Fibroblast of skin of left biceps (primary cell): ENCODE data around the gene KRTAP5-3.
A peak's percentile ranks its signal among the peaks of the same experiment; 100 is the strongest.
"Not testable (repeated sequence)": the region's sequence is repeated elsewhere in the genome, so short reads cannot be mapped to it uniquely, and the experiment has no call there.

Experiments
- DNase-seq, 2 experiments: peaks; one replicate each; pipeline ENCODE4 v3.0.0-alpha.2; 2013; ENCODE audit warnings: low read depth in 2 of 2

Gene KRTAP5-3, protein sequence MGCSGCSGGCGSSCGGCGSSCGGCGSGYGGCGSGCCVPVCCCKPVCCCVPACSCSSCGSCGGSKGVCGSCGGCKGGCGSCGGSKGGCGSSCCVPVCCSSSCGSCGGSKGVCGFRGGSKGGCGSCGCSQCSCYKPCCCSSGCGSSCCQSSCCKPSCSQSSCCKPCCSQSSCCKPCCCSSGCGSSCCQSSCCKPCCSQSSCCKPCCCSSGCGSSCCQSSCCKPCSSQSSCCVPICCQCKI

DNA sequence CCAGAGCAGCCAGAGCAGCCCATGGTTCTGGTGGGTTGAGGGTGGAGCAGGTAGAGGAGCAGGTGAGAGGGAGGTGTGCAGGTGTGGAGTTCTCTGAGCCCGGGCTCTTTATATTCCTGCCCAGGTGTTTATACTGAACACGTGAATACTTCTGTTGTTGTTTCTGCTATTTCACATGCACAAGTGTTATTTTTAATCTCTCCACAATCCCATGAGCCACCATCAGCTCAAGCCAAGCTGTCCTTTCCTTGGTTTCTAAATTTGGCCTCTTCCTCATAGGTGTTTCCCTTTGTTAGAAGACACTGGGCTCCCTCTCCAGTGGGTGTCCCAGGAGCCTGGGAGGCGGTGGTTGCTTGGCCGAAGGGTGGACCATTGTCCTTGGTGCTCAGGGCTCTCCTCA, at the start of gene KRTAP5-3:
KRTAP5-3 (minus strand) TSS at position 101 of the 400 bp plus-strand sequence; CDS start at position 23, 78 bp downstream.
- no peak for DNase-seq

DNA sequence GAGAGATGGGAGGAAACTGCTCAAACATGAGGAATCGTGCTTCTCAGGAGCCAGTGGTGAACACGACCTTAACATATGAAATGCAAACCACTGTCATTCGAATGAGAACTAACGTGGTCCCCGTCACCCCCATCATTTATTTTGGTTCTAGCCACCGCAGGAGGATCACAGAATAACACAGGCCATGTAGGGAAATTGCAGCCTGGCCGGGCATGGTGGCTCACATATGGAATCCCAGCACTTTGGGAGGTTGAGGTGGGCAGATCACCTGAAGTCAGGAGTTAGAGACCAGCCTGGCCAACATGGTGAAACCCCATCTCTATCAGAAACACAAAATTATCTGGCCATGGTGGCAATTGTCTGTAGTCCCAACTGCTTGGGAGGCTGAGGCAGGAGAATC, 48.4 kb upstream of the KRTAP5-3 start:
- no peak for DNase-seq

DNA sequence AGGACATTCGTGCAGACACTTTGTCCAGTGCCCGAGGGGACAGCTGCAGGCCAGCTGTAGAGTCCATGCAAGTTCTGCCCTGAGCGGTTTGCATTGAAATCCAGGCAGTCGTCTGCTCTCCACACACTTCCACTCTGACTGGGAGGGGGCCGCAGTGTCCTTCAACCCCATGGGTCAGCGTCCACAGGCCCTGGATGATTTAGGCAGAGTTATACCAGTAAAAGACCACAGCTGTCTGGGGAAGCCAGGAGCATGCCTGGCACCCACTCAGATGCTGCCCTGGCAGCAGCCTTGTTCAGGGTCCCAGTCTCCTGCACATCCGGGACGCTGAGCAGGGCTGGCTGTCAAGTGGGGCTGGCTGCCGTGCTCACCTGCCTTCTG, 47.8 kb upstream of the KRTAP5-3 start:
- no peak for DNase-seq

DNA sequence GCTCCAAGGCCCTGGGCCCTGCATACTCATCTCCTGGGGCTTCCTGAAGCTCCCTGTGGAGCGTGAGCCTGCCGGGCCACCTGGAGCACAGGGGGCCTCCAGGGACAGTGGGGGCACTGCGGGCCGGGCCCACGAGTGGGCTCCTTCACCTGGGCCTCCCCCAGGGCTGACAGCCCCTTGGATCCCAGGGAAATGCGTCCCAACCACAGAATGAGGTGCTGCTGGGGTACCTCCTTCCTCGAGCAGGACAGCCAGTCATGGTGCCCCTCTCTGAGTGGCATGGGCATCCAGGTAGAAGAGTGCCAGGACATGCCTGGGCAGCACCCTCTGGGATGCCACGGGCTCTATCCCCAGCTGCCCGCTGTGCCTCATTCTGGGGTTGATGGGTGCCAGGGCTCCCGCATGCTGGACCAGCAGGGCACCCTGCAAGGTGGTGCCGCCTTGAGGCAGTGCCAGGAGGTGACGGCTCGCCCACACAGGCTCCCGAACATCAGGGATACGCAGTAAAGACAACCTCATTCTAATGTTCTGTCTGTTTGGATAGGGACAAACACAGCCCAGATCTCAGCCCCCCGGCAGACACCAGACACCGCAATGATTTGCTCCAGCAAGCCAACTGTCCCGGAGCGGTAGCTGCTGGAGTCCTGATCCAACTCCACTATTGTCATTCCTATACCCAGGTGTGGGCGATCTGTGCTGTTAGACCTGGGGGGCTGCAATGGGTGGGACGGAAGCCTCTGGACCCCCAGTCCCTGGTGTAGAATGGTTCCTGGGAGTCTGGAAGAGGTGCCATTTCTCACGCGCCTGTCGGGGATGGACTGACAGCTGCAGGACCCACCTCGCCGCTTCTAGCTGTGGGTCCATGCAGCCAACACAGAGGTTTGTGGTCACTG, 47.2 kb upstream of the KRTAP5-3 start:
- no peak for DNase-seq

DNA sequence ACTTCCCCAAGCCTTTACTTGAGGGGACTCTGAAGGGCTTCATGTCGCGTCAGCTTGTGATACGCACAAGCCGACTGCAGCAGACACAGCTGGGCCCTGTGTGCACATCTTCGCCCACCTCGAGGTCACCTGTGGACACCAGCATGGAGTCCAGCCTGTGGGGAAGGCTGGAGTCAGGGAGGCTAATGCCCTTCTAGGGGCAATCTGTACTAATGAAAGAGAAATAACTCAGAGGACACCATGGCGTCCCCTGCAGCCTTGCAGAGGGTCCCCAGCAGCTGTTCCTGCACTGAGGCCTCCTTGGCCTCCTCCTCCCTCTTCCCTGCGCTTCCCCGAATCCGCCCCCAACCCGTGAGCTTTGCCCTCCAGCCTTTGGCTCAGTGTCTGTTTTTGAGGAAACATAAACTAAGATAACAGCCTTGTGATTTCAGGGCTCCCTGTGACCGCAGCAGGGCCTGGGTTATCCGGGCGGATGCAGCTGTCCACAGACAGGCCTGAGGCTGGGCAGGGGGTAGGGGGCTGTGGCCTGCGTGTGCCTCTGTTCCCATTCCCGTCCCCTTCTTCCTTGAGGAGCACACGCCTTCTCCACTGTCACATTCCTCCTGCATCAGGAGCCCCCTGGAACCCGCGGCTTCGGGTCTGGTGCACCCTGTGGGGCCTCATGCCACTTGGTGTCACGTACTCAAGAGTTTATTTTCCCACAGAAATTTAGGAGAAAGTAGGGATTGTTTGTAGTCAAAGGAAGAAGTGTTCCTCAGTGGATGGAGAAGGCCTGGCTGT, 46.3 kb upstream of the KRTAP5-3 start:
- DNase-seq, result no peak

DNA sequence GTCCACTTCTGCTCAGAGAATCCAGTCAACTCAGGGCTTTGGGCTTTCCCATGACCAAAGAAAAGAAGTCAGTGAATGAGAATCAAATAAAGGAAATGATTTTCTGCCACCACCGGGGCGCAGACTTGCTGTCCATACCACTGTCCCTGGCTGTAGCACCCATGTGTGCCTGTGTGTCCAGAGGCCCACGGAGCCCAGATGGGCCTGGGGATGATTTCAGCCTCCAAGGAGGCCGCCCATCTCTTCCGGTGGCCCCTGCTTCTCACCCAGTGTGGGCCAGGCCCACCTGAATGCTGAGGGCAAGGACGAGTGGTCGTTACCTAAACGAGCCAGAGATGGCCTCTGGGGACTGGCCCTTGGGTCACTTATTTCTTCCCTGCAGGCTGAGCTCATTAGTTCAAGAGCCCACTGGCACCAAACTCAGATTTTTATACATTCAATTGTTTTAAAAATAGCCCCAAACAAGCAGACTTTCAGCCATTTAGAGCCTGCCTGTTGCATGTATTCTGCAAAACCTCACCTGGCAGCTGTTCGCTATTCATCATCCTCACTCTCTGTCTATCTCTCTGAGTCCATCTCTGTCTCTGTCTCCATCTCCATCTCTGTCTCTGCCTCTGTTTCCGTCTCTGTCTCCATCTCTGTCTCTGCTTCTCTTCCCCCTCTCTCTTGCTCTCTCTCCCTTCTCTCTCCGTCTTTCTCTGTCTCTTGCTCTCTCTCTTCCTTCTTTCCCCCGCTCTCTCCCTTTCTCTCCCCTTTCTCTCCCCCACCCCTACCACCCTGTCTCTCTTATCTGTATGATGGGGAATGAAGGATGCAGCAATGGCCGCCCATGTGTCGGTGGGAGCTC, 45.5 kb upstream of the KRTAP5-3 start:
- DNase-seq, result no peak

DNA sequence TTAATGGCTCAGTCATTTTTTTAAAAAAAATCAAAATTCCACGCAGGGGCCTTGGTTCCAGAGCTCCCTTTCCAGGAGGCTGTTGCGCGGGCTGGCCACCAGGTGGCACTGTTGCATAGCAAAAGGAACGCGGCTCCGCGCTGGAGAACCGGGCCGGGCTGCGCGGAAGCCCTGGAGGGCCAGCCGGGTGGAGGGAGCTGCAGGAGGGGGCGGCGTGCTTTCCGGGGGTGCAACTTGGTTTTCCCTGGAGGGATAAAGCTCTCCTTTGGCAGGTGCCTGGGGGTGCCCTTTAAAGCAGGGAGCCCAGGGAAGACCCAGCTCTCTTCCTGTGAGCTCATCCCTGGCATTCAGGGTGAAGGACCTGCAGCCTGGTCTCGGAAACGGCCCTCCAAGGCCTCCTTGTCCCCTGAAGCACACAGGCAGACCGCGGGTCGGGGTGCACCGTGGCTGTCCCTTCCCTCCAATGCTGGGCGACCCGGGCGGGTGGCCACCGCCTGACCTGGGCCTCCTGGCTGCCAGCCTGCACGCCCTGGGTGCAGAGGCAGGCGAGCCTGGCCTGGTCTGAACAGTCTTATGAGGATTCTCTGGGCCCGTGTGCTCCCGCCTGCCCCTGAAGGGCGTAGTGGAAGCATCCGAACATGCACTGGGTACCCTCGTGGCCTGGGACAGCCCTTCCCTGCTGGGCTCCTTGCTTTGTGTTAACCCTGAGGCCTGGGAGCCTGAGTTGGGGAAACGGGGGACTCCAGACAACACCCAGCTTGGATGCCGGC, 44.7 kb upstream of the KRTAP5-3 start:
- DNase-seq, result peak in 1 of 2 experiments; percentile 3

DNA sequence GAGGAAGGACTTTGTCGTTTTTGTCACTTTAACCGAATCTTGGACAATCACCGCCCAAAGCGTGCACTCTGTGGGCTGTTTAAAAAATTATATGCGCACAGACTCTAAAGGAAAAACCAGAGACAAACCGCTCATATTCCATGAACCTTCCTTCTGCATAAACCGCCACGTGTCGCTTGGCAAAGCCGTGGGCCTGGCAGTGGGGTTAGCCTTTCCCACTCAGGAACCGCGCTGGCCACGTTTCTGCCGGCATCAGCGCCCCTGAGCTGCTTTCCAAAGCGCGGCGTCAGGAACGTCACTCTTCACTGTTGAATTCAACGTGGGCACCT, 44.1 kb upstream of the KRTAP5-3 start:
- DNase-seq, result no peak

DNA sequence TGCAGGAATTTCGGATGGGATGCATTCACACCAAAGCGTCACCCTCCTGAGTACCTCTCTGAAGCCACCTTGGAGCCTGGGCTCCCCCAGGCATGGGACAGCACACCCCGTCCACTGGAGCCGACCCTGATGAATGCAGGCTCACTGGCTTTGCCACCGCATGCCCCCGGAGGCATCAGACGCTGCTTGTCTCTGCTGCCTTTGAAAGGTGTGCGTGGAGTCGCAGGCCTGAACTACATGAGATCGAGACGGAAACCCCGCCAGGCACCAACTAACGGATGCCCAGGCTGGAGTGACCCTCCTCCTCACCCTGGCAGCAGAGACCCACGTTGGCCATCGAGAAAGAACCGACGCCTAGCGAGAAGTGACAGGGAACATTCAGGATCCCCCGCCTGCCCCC, 43.8 kb upstream of the KRTAP5-3 start:
- DNase-seq, result no peak

DNA sequence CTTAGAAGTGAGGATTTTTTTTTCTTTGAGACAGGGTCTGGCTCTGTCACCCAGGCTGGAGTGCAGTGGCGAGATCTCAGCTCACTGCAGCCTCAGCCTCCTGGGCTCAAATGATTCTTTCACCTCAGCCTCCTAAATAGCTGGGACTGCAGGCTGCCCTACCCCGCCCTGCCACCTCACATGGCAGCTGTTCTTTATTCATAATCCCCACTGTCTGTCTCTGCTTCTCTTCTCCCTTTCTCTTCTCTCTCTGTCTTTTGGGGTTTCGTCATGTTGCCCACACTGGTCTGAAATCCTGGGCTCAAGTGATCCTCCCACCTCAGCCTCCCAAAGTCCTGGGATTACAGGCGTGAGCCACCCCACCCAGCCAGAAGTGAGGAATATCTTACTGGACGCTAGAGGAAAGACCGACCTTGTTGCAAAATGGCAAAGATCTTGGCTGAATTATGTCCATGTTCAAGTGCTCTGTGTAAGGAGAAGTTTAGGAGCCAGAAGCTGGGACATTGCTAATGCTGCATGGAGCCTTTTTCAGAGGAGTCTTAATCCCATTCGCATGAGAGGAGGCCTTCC, 43.2 kb upstream of the KRTAP5-3 start:
- no peak for DNase-seq

DNA sequence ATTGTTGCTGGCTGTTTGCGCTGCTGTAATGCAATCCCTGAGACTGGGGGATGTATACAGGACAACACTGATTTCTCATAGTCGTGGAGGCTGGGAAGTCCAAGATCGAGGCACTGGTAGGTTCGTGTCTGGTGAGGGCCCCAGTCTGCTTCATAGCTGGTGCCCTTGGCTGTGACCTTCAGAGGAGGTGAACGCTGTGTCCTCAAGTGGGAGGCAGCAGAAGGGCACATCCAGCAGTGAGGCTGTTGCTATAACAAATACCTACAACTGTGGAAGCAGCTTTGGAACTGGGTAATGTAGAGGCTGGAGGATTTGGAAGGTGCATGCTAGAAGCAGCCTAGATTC, 42.6 kb upstream of the KRTAP5-3 start:
- DNase-seq, result no peak

DNA sequence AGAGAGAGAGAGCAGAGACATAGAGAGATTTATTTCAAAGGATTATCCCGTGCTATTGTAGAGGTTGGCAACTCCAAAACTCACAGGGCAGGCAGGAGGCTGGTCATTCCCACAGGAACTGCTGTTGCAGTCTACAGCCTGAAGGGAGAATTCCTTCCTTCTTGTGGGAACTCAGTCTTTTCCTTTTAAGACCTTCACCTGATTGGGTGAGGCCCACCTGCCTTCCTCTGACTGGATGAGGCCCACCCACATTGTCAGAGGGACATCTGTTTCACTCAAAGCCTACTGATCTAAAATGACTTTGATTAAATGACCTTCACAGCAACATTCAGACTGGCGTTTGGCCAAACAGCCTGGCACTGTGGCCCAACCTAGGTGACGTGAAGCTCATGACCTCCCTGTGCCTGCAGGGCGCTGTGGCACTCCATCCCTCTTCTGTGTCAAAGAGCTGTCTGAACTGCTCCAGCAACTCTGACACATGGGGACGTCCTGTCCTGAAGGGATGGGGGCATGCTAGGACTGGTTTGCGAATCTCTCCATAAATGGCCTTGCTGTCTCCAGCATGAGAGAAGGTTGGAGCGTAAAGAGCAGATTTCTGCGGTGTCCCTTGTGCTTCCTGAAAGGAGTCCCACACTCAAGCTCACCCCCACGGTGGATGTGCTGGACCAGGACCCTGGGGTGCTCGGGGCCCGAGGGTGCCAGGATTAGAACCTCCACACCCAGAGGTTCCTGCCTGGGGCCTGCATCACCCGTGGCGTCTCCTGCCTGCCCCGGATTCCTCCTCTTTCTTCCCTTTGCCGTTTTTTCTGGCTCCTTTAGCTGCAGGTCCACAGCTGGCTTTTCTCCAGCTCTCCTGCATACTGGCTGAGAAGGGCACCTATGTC, 42.0 kb upstream of the KRTAP5-3 start:
- no peak for DNase-seq

DNA sequence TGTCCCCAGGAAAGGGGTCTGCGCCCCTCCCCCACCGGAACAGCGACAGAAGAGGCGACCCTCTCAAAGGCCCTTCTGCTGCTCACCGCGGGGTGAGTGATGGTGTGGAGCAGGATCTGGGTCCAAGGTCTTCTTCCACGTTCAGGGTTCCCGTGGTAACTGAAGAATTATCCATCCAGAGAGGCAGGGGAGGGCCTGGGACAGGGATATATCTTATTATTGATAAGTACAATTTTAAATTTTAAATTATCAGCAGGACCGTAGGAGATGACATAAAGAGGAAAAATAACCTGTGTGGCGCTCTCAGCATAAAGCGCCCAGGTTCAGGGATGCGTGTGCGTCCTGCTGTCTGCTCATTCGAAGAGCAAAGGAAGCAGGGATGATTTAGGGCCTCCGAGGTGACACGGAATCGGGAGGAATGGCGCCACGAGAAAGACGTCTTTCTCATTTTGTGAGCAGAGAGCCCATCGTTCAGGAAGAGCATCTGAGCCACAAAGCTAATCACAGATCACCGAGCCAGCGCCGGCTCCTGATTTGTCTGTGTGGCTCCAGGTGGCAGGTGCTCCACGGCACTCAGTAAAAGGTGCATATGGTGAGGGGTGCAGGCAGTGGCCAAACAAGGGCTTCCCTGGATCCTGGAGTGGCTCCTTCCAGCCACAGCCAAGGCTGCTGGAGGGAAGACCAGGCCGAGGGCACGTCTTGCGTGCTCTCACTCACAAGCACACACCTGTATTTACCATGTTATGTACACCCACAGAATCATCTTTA, 40.6 kb upstream of the KRTAP5-3 start:
- DNase-seq, result no peak

DNA sequence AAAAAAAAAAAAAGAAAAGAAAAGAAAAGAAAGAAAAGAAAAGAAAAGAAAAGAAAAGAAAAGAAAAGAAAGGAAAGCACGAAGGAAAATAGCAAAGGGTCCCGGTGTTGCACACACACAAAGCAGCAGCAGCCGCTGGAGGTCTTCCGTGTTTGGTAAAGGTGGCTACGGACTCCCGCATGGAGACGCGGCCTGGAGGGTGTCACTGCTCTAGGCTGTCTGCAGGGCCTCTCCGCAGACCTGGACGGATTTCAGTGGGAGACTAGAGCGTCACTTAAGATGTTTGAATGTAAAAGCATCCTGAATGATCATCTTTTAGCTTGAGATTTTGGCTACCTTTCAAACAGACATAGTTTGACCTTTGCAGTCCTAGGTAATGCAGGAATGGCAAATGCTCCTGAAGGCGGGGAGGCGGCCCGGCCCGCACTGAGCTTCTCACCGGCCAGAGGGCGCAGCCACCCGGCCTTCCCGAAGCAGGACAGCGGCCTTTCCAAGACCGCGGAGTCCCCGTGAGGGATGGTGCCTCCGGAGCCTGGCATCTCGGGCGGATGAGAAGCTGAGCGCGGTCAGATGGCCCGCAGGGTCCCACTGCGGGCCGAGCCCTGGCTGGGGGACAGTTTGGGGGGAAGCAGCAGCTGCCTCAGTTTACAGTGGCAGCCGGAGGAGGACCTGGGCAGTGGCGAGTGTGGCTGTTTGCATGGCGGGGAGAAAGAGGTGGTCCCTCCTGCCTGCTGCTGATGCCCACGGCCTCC, 39.8 kb upstream of the KRTAP5-3 start:
- DNase-seq, result no peak

DNA sequence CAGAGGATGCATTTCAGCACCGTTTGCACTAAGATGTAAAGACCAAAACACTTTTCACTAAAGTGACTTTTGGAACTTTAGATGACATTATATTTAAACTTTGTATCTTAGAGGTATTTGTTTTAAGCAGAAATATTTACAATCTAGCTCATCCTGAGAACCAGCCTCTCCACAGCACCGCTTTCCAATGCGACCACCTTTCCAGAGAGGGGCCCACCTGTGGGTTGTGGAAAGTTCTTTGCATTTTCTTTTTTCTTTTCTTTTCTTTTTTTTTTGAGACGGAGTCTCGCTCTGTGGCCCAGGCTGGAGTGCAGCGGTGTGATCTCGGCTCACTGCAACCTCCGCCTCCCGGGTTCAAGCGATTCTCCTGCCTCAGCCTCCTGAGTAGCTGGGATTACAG, 38.3 kb upstream of the KRTAP5-3 start:
- not testable (repeated sequence) for DNase-seq

DNA sequence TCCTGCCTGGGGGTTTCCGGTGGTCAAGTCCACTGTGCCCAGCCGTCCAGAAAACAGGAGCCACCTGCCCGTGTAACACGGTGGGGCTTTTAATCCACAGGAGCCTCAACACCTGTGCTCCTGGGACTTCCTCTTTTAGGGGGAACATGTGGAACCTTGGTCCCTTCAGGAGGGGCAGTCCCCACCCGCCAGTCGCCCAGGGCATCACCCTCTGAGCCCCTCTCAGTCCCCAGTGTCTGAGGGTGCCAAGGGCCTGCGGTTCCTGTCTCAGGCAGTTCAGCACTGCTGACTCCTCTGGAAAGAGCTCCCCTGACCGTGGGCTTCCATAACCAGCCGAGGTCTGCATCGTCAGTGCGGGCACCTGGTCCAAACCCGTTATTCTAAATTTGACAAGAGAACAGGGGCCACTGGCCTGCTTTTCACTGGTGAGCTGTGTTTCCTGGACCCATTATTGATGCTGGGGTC, 37.1 kb upstream of the KRTAP5-3 start:
- no peak for DNase-seq

DNA sequence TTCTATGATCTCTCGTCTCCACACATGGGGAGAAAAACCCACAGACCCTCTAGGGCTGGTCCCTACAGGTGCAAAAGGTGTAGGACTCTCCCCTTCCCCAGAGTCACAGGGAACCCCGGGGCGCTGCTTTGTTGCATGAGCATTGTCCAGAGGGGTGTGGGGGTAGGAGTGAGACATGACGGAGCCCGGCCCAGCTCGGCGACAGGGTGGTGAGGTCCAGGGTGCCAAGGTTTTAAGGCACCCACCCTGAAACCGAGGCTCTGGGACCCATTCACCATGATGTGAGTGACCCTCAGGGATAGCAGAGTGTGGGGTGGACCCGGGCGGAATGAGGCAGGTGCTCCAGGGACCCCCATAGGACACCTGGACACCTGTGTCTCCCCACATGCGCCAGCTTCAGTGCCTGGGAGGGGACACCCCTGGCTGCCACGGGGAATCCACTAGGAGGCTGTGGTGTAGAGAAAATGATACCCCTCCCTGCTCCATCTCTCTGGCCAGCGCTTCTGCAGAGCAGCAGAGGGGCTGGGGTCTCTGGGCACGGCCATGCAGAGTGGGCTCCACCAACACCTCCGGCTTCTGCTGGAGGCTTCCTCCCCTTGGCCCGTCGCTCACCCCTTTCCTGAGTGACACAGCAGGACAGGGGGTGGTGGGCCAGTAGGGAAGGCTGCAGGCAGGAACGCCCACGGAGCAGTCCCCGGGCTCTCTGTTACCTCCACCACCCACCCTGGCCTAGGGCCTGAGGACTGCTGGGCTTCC, 36.5 kb upstream of the KRTAP5-3 start:
- DNase-seq, result no peak
